ENCODE data around the gene DDTL.
"Not testable (repeated sequence)": the region's sequence is repeated elsewhere in the genome, so short reads cannot be mapped to it uniquely, and the experiment has no call there.

Gene DDTL

DNA sequence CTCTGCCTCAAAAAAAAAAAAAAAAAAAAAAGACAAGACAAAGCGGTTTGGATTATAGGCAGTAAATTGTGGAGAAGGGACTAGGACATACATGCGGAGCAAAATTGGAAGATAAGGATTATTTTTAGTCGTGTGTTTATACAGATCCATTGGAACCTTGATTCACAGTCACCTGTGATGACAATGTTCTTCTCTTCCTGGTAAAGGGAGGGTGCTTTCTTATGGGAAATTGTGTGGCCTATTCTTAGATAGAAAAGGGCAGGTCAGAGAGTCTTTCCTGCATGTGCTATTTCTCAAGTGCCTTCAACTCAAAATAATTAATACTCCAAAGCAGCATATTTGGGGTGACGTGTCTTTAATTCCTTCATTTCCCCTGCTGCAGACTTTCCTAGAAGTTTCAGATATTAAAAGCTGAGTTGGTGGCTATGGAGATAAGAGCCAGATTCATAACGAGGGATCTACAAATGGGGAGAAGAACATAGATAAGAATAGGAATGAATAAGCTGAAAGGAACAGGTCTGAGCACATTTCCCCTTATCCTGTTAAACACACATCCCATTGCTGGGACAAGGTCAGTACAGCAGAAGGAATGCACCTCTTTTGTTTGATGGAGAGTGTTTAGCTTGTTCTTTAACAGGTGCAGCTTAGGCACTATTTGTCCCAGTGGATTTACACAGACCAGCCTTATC, 28.2 kb upstream of the DDTL start:
- Histone ChIP-seq H3K4me1 (ENCODE audit: insufficient read depth, poor library complexity, severe bottlenecking) (no peaks in the 10 kb centered on the region), H3K27me3 (ENCODE audit: insufficient read depth, poor library complexity, severe bottlenecking) (no peaks in the 10 kb centered on the region), H3K36me3 (ENCODE audit: low read depth) (no peaks in the 10 kb centered on the region), H3K27ac (ENCODE audit: poor library complexity, severe bottlenecking) (no peak overlapping the region), H3K9me3 (ENCODE audit: severe bottlenecking) (no peaks in the 10 kb centered on the region), H3K4me3 (ENCODE audit: severe bottlenecking) (no peak overlapping the region)
- DNase-seq (ENCODE audit: low spot score) (no peak), ATAC-seq (ENCODE audit: low read depth) (no peak)
- TF ChIP-seq, protein P1, sequence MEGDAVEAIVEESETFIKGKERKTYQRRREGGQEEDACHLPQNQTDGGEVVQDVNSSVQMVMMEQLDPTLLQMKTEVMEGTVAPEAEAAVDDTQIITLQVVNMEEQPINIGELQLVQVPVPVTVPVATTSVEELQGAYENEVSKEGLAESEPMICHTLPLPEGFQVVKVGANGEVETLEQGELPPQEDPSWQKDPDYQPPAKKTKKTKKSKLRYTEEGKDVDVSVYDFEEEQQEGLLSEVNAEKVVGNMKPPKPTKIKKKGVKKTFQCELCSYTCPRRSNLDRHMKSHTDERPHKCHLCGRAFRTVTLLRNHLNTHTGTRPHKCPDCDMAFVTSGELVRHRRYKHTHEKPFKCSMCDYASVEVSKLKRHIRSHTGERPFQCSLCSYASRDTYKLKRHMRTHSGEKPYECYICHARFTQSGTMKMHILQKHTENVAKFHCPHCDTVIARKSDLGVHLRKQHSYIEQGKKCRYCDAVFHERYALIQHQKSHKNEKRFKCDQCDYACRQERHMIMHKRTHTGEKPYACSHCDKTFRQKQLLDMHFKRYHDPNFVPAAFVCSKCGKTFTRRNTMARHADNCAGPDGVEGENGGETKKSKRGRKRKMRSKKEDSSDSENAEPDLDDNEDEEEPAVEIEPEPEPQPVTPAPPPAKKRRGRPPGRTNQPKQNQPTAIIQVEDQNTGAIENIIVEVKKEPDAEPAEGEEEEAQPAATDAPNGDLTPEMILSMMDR (IDR thresholded peaks at IDR 0.05; ENCODE audit: poor library complexity, severe bottlenecking) = no peak

DNA sequence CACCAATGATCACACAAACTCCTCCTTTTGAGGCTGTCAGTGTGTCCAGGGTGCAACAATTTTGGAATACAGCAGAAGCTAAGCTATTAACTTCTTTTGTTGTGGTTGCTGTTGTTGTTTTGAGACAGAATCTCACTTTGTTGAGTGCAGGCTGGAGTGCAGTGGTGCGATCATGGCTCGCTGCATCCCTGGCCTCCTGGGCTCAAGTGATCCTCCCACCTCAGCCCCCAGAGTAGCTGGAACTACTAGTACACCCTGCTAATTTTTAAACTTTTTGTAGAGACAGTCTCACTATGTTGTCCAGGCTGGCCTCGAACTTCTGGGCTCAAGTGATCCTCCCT, 27.7 kb upstream of the DDTL start:
- Histone ChIP-seq H3K27ac (ENCODE audit: poor library complexity, severe bottlenecking) (no peak overlapping the region), H3K36me3 (ENCODE audit: low read depth) (no peaks in the 10 kb centered on the region), H3K4me1 (ENCODE audit: insufficient read depth, poor library complexity, severe bottlenecking) (no peaks in the 10 kb centered on the region), H3K27me3 (ENCODE audit: insufficient read depth, poor library complexity, severe bottlenecking) (no peaks in the 10 kb centered on the region), H3K4me3 (ENCODE audit: severe bottlenecking) (no peak overlapping the region), H3K9me3 (ENCODE audit: severe bottlenecking) (no peaks in the 10 kb centered on the region)
- DNase-seq (ENCODE audit: low spot score) (no peak), ATAC-seq (ENCODE audit: low read depth) (no peak)
- TF ChIP-seq, protein P1 (IDR thresholded peaks at IDR 0.05; ENCODE audit: poor library complexity, severe bottlenecking) = no peak

DNA sequence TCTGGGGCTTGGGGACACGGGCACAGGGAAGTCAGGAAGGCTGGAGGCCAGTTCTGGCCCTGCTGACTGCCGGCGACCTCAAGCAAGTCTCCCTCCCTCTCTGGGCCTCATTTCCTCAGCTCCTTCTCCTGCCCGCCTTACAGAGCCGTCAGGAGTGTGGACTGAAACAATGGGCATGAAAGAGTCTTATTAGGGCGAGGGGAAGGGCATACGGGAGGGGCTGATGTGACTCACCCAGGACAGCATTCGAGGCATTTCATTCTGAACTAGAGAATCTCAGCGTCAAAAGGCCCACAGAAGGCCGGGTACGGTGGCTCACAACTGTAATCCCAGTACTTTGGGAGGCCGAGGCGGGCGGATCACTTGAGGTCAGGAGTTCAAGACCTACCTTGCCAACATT, 26.5 kb upstream of the DDTL start:
- not testable (repeated sequence) for H3K9me3 ChIP-seq (ENCODE audit: severe bottlenecking); H3K4me1 ChIP-seq (ENCODE audit: insufficient read depth, poor library complexity, severe bottlenecking); H3K36me3 ChIP-seq (ENCODE audit: low read depth); H3K27me3 ChIP-seq (ENCODE audit: insufficient read depth, poor library complexity, severe bottlenecking); H3K4me3 ChIP-seq (ENCODE audit: severe bottlenecking); H3K27ac ChIP-seq (ENCODE audit: poor library complexity, severe bottlenecking); DNase-seq (ENCODE audit: low spot score)
- peak; percentile 84 for ATAC-seq (ENCODE audit: low read depth)

DNA sequence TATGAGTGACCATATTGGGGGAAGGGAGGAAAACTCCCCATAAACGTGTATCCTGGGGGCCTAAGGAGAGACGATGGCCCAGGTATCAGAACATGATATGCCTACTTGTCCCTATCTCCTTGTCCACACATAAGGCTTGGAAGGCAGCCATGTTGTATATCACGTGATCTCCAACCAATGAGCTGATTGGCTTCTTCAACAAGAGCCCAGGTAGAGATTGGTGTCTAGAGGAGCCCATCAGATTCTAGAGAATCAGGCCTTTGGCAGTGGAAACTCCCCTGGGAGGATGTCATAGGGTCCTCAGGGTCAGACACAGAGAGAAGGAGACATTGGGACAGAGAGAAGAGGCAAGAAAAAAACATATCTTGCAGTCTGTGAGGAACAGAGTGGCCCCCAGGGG, 19.3 kb upstream of the DDTL start:
- ATAC-seq (ENCODE audit: low read depth); H3K36me3 ChIP-seq (ENCODE audit: low read depth); H3K27me3 ChIP-seq (ENCODE audit: insufficient read depth, poor library complexity, severe bottlenecking); H3K4me3 ChIP-seq (ENCODE audit: severe bottlenecking); DNase-seq (ENCODE audit: low spot score); H3K9me3 ChIP-seq (ENCODE audit: severe bottlenecking); H3K27ac ChIP-seq (ENCODE audit: poor library complexity, severe bottlenecking); H3K4me1 ChIP-seq (ENCODE audit: insufficient read depth, poor library complexity, severe bottlenecking): not testable (repeated sequence)

DNA sequence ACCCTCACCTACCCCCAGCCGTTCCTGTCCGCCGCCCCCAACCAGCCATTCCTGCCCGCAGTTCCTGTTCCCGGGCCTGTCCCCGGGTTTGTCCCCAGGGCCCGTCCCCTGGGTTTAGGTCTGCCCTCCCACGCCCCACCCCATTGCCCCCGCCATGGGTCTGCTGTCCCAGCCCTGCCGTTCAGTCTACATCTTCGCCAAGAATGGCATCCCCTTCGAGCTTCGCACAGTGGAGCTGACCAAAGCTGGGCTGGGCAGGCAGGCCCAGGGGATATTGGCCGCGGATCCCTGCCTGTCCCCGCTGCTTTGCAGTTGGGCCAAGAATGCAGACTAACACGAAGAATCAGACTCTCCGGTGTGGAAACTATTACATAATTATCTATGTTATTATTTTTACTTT, 16.9 kb upstream of the DDTL start:
- not testable (repeated sequence) for H3K9me3 ChIP-seq (ENCODE audit: severe bottlenecking); H3K27me3 ChIP-seq (ENCODE audit: insufficient read depth, poor library complexity, severe bottlenecking); H3K4me3 ChIP-seq (ENCODE audit: severe bottlenecking); H3K27ac ChIP-seq (ENCODE audit: poor library complexity, severe bottlenecking); DNase-seq (ENCODE audit: low spot score); ATAC-seq (ENCODE audit: low read depth); H3K4me1 ChIP-seq (ENCODE audit: insufficient read depth, poor library complexity, severe bottlenecking); H3K36me3 ChIP-seq (ENCODE audit: low read depth)

DNA sequence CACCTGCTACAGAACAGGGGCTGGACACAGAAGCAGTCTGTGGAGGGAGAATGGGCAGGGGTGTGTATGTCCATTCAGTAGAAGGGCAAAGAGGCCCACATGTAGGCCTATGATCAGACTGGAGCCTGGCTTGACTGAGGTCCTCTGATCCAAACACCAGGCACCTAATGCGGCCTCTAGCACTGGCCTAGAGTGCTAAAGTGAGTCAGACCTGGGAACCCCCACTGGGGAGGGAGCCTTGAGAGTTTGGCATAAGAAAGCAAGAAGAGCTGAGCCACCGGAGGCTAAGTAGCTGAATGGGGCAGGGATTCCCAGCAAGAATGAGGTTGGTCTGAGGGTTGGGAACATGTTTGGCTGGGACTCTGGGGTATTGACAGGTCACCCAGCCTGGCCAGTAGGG, 15.3 kb upstream of the DDTL start:
- DNase-seq (ENCODE audit: low spot score); ATAC-seq (ENCODE audit: low read depth): not testable (repeated sequence)

DNA sequence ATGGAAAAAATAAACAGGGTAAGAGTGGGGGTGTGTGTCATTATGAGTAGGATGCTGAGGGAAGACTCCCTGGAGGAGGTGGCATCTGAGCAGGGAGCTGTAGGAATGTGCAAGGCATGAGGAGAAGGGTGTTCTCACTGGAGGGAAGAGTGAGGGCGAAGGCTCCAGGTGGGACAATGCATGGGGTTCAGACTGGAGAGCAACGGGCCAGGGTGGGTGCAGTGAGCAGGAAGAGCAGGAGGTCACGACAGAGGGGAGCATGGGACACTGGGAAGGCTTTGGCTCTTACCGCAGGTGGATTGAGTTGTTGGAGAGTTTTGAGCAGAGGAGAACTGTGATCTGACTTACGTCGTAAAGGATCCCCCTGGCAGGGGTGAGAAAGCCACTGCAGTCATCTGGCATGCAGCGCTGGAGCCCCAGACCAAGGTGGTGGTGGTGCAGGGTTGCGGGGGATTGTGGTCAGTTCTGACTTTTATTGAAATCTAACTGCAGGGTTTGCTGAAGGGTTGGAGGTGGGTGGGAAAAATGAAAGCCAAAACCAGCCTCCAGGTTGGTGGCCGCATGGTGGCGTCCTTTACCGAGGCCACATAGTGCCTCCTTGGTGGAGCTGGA, 13.8 kb upstream of the DDTL start:
- H3K27ac ChIP-seq (ENCODE audit: poor library complexity, severe bottlenecking); H3K36me3 ChIP-seq (ENCODE audit: low read depth); H3K4me3 ChIP-seq (ENCODE audit: severe bottlenecking); ATAC-seq (ENCODE audit: low read depth); H3K27me3 ChIP-seq (ENCODE audit: insufficient read depth, poor library complexity, severe bottlenecking); DNase-seq (ENCODE audit: low spot score); H3K9me3 ChIP-seq (ENCODE audit: severe bottlenecking); H3K4me1 ChIP-seq (ENCODE audit: insufficient read depth, poor library complexity, severe bottlenecking): not testable (repeated sequence)

More for the DNA sequence above, 15.3 kb upstream of the DDTL start:
- not testable (repeated sequence) for H3K36me3 ChIP-seq (ENCODE audit: low read depth); H3K9me3 ChIP-seq (ENCODE audit: severe bottlenecking); H3K27me3 ChIP-seq (ENCODE audit: insufficient read depth, poor library complexity, severe bottlenecking); H3K4me1 ChIP-seq (ENCODE audit: insufficient read depth, poor library complexity, severe bottlenecking); H3K27ac ChIP-seq (ENCODE audit: poor library complexity, severe bottlenecking); H3K4me3 ChIP-seq (ENCODE audit: severe bottlenecking)

DNA sequence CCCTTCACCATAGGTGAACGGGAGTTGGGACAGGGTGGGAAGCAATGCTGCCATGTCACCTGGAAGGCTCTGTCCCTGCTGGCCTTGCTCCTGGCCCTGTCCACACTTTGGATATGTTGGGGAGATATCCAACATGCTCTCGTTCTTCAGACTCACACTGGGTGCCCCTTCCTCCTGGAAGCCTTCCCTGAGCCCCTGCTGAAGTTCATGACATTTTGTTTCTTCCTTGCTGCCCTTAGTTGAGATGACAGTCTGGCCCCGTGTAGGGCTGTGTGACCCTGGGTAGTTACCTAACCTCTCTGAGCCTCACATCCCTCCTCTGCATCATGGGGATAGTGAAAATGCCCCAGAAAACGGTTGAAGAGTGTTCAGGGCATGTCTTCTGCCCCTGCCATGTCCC, 13.2 kb upstream of the DDTL start:
- ATAC-seq (ENCODE audit: low read depth); DNase-seq (ENCODE audit: low spot score): not testable (repeated sequence)

DNA sequence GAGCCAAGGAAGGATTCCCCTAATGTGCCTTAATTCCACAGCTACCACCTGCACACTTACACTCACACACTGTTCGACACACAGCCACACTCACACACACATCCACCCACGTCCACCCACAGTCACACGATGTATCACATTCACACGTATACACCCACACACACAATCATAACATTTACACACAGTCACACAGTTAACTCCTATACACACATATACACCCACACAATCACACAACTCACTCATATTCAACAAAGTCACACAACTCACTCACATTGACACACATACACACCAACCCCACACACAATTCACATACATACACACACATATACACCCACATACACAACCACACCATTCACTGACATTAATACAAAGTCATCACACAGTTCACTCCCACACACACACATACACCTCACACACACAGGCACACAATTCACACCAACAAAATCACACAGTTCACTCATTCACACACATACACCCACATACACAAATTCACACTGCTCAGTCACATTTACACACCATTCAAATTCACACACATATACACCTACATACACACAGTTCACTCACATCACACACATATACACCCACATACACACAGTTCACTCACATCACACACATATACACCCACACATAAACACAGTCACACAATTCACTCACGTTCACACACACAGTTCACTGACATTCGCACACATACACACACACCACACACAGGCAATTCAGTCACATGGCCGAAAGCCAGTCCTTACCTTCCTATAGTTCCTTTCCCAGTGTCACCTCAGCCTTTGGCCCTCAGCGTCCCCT, 12.3 kb upstream of the DDTL start:
- not testable (repeated sequence) for H3K36me3 ChIP-seq (ENCODE audit: low read depth); H3K4me3 ChIP-seq (ENCODE audit: severe bottlenecking); H3K27ac ChIP-seq (ENCODE audit: poor library complexity, severe bottlenecking); ATAC-seq (ENCODE audit: low read depth); H3K4me1 ChIP-seq (ENCODE audit: insufficient read depth, poor library complexity, severe bottlenecking); H3K27me3 ChIP-seq (ENCODE audit: insufficient read depth, poor library complexity, severe bottlenecking); H3K9me3 ChIP-seq (ENCODE audit: severe bottlenecking); DNase-seq (ENCODE audit: low spot score)

More for the DNA sequence above, 13.2 kb upstream of the DDTL start:
- H3K36me3 ChIP-seq (ENCODE audit: low read depth); H3K9me3 ChIP-seq (ENCODE audit: severe bottlenecking); H3K27me3 ChIP-seq (ENCODE audit: insufficient read depth, poor library complexity, severe bottlenecking); H3K4me1 ChIP-seq (ENCODE audit: insufficient read depth, poor library complexity, severe bottlenecking); H3K27ac ChIP-seq (ENCODE audit: poor library complexity, severe bottlenecking); H3K4me3 ChIP-seq (ENCODE audit: severe bottlenecking): not testable (repeated sequence)

Measured in RWPE2 (cell line).